ENCODE measurements around the gene YY1AP1.
"Not testable (repeated sequence)": the region's sequence is repeated elsewhere in the genome, so short reads cannot be mapped to it uniquely, and the experiment has no call there.

Gene YY1AP1

GRCh38 chr1:155706139-155706538 is 17.6 kb upstream of the YY1AP1 start:
- DNase-seq, result peak; percentile 68
- no peak overlapping the region for H2BK12ac ChIP-seq (ENCODE audit: low read length in 2 of 2)
- H2AK5ac ChIP-seq (ENCODE audit: low read length, severe bottlenecking), result no peak overlapping the region
- H4K91ac ChIP-seq (ENCODE audit: low read length), result no peak overlapping the region
- H3K36me3 ChIP-seq (ENCODE audit: control insufficient read depth in 1 of 2, insufficient read depth in 2 of 2, low read depth in 1 of 2, low read length in 2 of 2), result peaks cover 4 to 8% of the 10 kb centered on the region in 2 experiments
- no peak overlapping the region for H3K9ac ChIP-seq (ENCODE audit: low read length)
- H4K8ac ChIP-seq (ENCODE audit: low read length), result no peak overlapping the region
- no peak overlapping the region for H3K14ac ChIP-seq (ENCODE audit: low read length in 2 of 2)
- no peaks in the 10 kb centered on the region for H3K9me3 ChIP-seq (ENCODE audit: control insufficient read depth, low read length)
- H3K4me3 ChIP-seq (ENCODE audit: insufficient read depth in 1 of 2, low read depth in 1 of 2, low read length in 2 of 2), result no peak overlapping the region
- no peak overlapping the region for H3K23ac ChIP-seq (ENCODE audit: low read length in 2 of 2)
- H3K27ac ChIP-seq (ENCODE audit: low read length, poor library complexity, severe bottlenecking), result no peak overlapping the region
- H3K18ac ChIP-seq (ENCODE audit: low read depth in 1 of 2, low read length in 2 of 2), result no peak overlapping the region
- H2AFZ ChIP-seq (ENCODE audit: low read depth, low read length), result no peak overlapping the region
- no peaks in the 10 kb centered on the region for H3K4me1 ChIP-seq (ENCODE audit: control insufficient read depth, insufficient read depth, low read depth, low read length)
- no peak overlapping the region for H2BK15ac ChIP-seq (ENCODE audit: low read depth, poor library complexity, severe bottlenecking)
- H3K27me3 ChIP-seq (ENCODE audit: control insufficient read depth in 1 of 2, insufficient read depth in 1 of 2, low read length in 2 of 2), result no peaks in the 10 kb centered on the region
- H3K4ac ChIP-seq (ENCODE audit: low read depth in 1 of 2, low read length in 2 of 2), result no peak overlapping the region
- H2BK120ac ChIP-seq (ENCODE audit: low read depth, low read length), result no peak overlapping the region
- 74% methylated on average over 5 of the region's 5 CpGs for WGBS
- peaks cover 8% of the 10 kb centered on the region for H3K79me1 ChIP-seq (replicated peaks; ENCODE audit: low read length, poor library complexity, severe bottlenecking)
- H3K4me2 ChIP-seq (ENCODE audit: low read length, poor library complexity, severe bottlenecking), result no peak overlapping the region
- H2BK5ac ChIP-seq (ENCODE audit: low read depth, low read length, poor library complexity, severe bottlenecking), result no peak overlapping the region

- not testable (repeated sequence) for H3K4ac ChIP-seq (ENCODE audit: low read depth in 1 of 2, low read length in 2 of 2); H2AFZ ChIP-seq (ENCODE audit: low read depth, low read length); H3K9me3 ChIP-seq (ENCODE audit: control insufficient read depth, low read length); H2BK120ac ChIP-seq (ENCODE audit: low read depth, low read length); H3K14ac ChIP-seq (ENCODE audit: low read length in 2 of 2); H4K91ac ChIP-seq (ENCODE audit: low read length); H2BK15ac ChIP-seq (ENCODE audit: low read depth, poor library complexity, severe bottlenecking); H3K79me1 ChIP-seq (replicated peaks; ENCODE audit: low read length, poor library complexity, severe bottlenecking); H2BK5ac ChIP-seq (ENCODE audit: low read depth, low read length, poor library complexity, severe bottlenecking); H2AK5ac ChIP-seq (ENCODE audit: low read length, severe bottlenecking); H3K27me3 ChIP-seq (ENCODE audit: control insufficient read depth in 1 of 2, insufficient read depth in 1 of 2, low read length in 2 of 2); H3K36me3 ChIP-seq (ENCODE audit: control insufficient read depth in 1 of 2, insufficient read depth in 2 of 2, low read depth in 1 of 2, low read length in 2 of 2); DNase-seq; H3K9ac ChIP-seq (ENCODE audit: low read length); H3K4me1 ChIP-seq (ENCODE audit: control insufficient read depth, insufficient read depth, low read depth, low read length); H4K8ac ChIP-seq (ENCODE audit: low read length); H3K27ac ChIP-seq (ENCODE audit: low read length, poor library complexity, severe bottlenecking); H3K18ac ChIP-seq (ENCODE audit: low read depth in 1 of 2, low read length in 2 of 2); H3K23ac ChIP-seq (ENCODE audit: low read length in 2 of 2); H2BK12ac ChIP-seq (ENCODE audit: low read length in 2 of 2); H3K4me2 ChIP-seq (ENCODE audit: low read length, poor library complexity, severe bottlenecking); H3K4me3 ChIP-seq (ENCODE audit: insufficient read depth in 1 of 2, low read depth in 1 of 2, low read length in 2 of 2)
- 96% methylated on average over 3 of the region's 5 CpGs for WGBS
Measured at GRCh38 chr1:155704414-155704813, 15.8 kb upstream of the YY1AP1 start.

DNA sequence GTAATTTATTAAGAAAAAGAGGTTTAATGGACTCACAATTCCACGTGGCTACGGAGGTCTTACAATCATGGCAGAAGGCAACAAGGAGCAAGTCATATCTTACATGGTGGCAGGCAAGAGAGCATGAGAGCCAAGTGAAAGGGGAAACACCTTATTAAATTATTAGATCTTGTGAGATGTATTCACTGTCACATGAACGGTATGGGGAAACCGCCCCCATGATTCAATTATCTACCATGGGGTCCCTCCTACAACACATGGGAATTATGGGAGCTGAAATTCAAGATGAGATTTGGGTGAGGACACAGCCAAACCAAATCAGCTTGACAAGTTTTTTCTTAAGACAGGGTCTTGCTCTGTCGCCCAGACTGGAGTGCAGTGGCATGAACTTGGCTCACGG is 14.6 kb upstream of the YY1AP1 start:
- WGBS, result 95% methylated on average over 4 of the region's 6 CpGs

DNA sequence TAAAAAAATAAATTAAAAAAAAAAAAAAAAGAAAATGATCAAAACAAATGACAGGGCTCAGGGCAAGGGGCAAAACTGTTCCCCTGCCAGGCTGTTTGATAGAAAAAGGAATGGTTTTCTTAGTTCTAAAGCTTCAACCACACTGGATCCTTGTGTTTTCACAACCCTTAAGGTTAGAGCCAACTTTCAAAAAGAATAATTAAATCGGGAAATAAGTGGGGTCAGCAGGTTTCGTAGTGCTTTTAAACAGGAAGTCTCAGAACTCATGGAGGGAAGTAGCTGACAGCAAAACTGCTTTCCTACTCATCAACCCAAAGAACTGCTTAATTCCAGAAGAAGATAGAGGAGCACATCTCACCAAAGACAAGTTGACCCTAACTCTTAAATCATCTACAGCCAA is 13.1 kb upstream of the YY1AP1 start:
- H3K9me3 ChIP-seq (ENCODE audit: control insufficient read depth, low read length); H2AFZ ChIP-seq (ENCODE audit: low read depth, low read length): not testable (repeated sequence)

More for the DNA sequence above, 14.6 kb upstream of the YY1AP1 start:
- no peak overlapping the region for H4K91ac ChIP-seq (ENCODE audit: low read length)
- no peak overlapping the region for H3K14ac ChIP-seq (ENCODE audit: low read length in 2 of 2)
- no peaks in the 10 kb centered on the region for H3K36me3 ChIP-seq (ENCODE audit: control insufficient read depth in 1 of 2, insufficient read depth in 2 of 2, low read depth in 1 of 2, low read length in 2 of 2)
- no peak overlapping the region for H3K4me3 ChIP-seq (ENCODE audit: insufficient read depth in 1 of 2, low read depth in 1 of 2, low read length in 2 of 2)
- H2BK5ac ChIP-seq (ENCODE audit: low read depth, low read length, poor library complexity, severe bottlenecking), result no peak overlapping the region
- no peak overlapping the region for H3K4ac ChIP-seq (ENCODE audit: low read depth in 1 of 2, low read length in 2 of 2)
- H3K18ac ChIP-seq (ENCODE audit: low read depth in 1 of 2, low read length in 2 of 2), result no peak overlapping the region
- DNase-seq, result no peak
- H3K4me1 ChIP-seq (ENCODE audit: control insufficient read depth, insufficient read depth, low read depth, low read length), result peaks cover 2% of the 10 kb centered on the region
- no peaks in the 10 kb centered on the region for H3K9me3 ChIP-seq (ENCODE audit: control insufficient read depth, low read length)
- no peak overlapping the region for H3K27ac ChIP-seq (ENCODE audit: low read length, poor library complexity, severe bottlenecking)
- H2BK15ac ChIP-seq (ENCODE audit: low read depth, poor library complexity, severe bottlenecking), result no peak overlapping the region
- no peak overlapping the region for H2AFZ ChIP-seq (ENCODE audit: low read depth, low read length)
- no peaks in the 10 kb centered on the region for H3K27me3 ChIP-seq (ENCODE audit: control insufficient read depth in 1 of 2, insufficient read depth in 1 of 2, low read length in 2 of 2)
- no peak overlapping the region for H2BK12ac ChIP-seq (ENCODE audit: low read length in 2 of 2)
- peaks cover 3% of the 10 kb centered on the region for H3K79me1 ChIP-seq (replicated peaks; ENCODE audit: low read length, poor library complexity, severe bottlenecking)
- H4K8ac ChIP-seq (ENCODE audit: low read length), result no peak overlapping the region
- no peak overlapping the region for H2BK120ac ChIP-seq (ENCODE audit: low read depth, low read length)
- H3K9ac ChIP-seq (ENCODE audit: low read length), result no peak overlapping the region
- no peak overlapping the region for H3K4me2 ChIP-seq (ENCODE audit: low read length, poor library complexity, severe bottlenecking)
- H2AK5ac ChIP-seq (ENCODE audit: low read length, severe bottlenecking), result no peak overlapping the region
- H3K23ac ChIP-seq (ENCODE audit: low read length in 2 of 2), result no peak overlapping the region

More for the DNA sequence above, 13.1 kb upstream of the YY1AP1 start:
- not testable (repeated sequence) for H3K23ac ChIP-seq (ENCODE audit: low read length in 2 of 2); H3K79me1 ChIP-seq (replicated peaks; ENCODE audit: low read length, poor library complexity, severe bottlenecking); H2BK15ac ChIP-seq (ENCODE audit: low read depth, poor library complexity, severe bottlenecking); H3K4me3 ChIP-seq (ENCODE audit: insufficient read depth in 1 of 2, low read depth in 1 of 2, low read length in 2 of 2); H3K4me1 ChIP-seq (ENCODE audit: control insufficient read depth, insufficient read depth, low read depth, low read length); H4K8ac ChIP-seq (ENCODE audit: low read length); DNase-seq; H3K14ac ChIP-seq (ENCODE audit: low read length in 2 of 2); H2BK120ac ChIP-seq (ENCODE audit: low read depth, low read length); H3K4ac ChIP-seq (ENCODE audit: low read depth in 1 of 2, low read length in 2 of 2); H3K27me3 ChIP-seq (ENCODE audit: control insufficient read depth in 1 of 2, insufficient read depth in 1 of 2, low read length in 2 of 2); H4K91ac ChIP-seq (ENCODE audit: low read length); H3K18ac ChIP-seq (ENCODE audit: low read depth in 1 of 2, low read length in 2 of 2); H3K36me3 ChIP-seq (ENCODE audit: control insufficient read depth in 1 of 2, insufficient read depth in 2 of 2, low read depth in 1 of 2, low read length in 2 of 2); H3K9ac ChIP-seq (ENCODE audit: low read length); H2BK5ac ChIP-seq (ENCODE audit: low read depth, low read length, poor library complexity, severe bottlenecking); H3K27ac ChIP-seq (ENCODE audit: low read length, poor library complexity, severe bottlenecking); H2BK12ac ChIP-seq (ENCODE audit: low read length in 2 of 2); H3K4me2 ChIP-seq (ENCODE audit: low read length, poor library complexity, severe bottlenecking); H2AK5ac ChIP-seq (ENCODE audit: low read length, severe bottlenecking)
- WGBS, result no CpG with 5 or more reads among the region's 2 CpGs
